GM23338 (cell line): ENCODE results near the gene FBXW10B. TPM values are rescaled to one million over a fixed set of nuclear protein-coding genes. Genes with fewer than 3 reads are reported as not detected.
"Not testable (repeated sequence)": the region's sequence is repeated elsewhere in the genome, so short reads cannot be mapped to it uniquely, and the experiment has no call there.

ENCODE experiments used
- ATAC-seq: fragments of 200-7000 bp; cut with Tn5 transposase; 3 replicates; pipeline ENCODE4 v1.9.1; 2020
- DNase-seq: peaks from one replicate; pipeline ENCODE4 v3.0.0-alpha.2; 2015; ENCODE audit warnings: low spot score
- H2AFZ ChIP-seq: fragments of 200-600 bp; sonication (generic); 2 replicates; pipeline ENCODE4 v1.8.0; 2016; ENCODE audit warnings: antibody characterized with exemption, mild to moderate bottlenecking, moderate library complexity
- H3F3A ChIP-seq: fragments of 200-600 bp; sonication (generic); replicated peaks from 2 replicates; pipeline ENCODE4 v1.8.0; 2017; ENCODE audit warnings: antibody characterized with exemption, mixed run types, low read depth
- H3K27ac ChIP-seq: fragments of 200-600 bp; sonication (generic); 2 replicates; pipeline ENCODE4 v1.6.1; 2016; ENCODE audit warnings: low read depth
- H3K27me3 ChIP-seq: fragments of 200-600 bp; sonication (generic); 2 replicates; pipeline ENCODE4 v1.8.0; 2016; ENCODE audit warnings: mild to moderate bottlenecking, mixed run types, moderate library complexity; ENCODE audit not compliant: insufficient read depth
- H3K36me3 ChIP-seq: fragments of 200-600 bp; sonication (generic); 2 replicates; pipeline ENCODE4 v1.8.0; 2016; ENCODE audit warnings: mild to moderate bottlenecking; ENCODE audit not compliant: insufficient read depth
- H3K4me1 ChIP-seq: fragments of 200-600 bp; sonication (generic); 2 replicates; pipeline ENCODE4 v1.8.0; 2016; ENCODE audit warnings: mild to moderate bottlenecking, moderate library complexity; ENCODE audit not compliant: insufficient read depth
- H3K4me2 ChIP-seq: fragments of 200-600 bp; sonication (generic); 2 replicates; pipeline ENCODE4 v1.7.1; 2017; ENCODE audit warnings: mixed run types
- H3K4me3 ChIP-seq: fragments of 200-600 bp; sonication (generic); 2 replicates; pipeline ENCODE4 v1.6.1; 2016; ENCODE audit warnings: mixed run types
- H3K79me2 ChIP-seq: fragments of 200-600 bp; sonication (generic); replicated peaks from 2 replicates; pipeline ENCODE4 v1.8.0; 2017; ENCODE audit warnings: mild to moderate bottlenecking; ENCODE audit not compliant: insufficient read depth
- H3K9me2 ChIP-seq: fragments of 200-600 bp; sonication (generic); 2 replicates; pipeline ENCODE4 v1.8.0; 2017; ENCODE audit not compliant: insufficient read depth
- H4K20me1 ChIP-seq: fragments of 200-600 bp; sonication (generic); replicated peaks from 2 replicates; pipeline ENCODE4 v1.8.0; 2017; ENCODE audit warnings: mild to moderate bottlenecking; ENCODE audit not compliant: insufficient read depth
- H3K27ac Mint-ChIP-seq: 2 replicates; pipeline ENCODE4 v1.8.0; 2020; ENCODE audit warnings: inconsistent platforms, mild to moderate bottlenecking, moderate library complexity, mixed read lengths
- H3K27me3 Mint-ChIP-seq: 3 replicates; pipeline ENCODE4 v1.8.0; 2022; ENCODE audit warnings: low read depth, mild to moderate bottlenecking, moderate library complexity, mixed read lengths, inconsistent platforms; ENCODE audit not compliant: insufficient read depth, poor library complexity
- H3K36me3 Mint-ChIP-seq: 3 replicates; pipeline ENCODE4 v1.8.0; 2021; ENCODE audit warnings: low read depth, mild to moderate bottlenecking, inconsistent platforms, moderate library complexity, mixed read lengths
- H3K4me1 Mint-ChIP-seq: 3 replicates; pipeline ENCODE4 v1.8.0; 2020; ENCODE audit warnings: mild to moderate bottlenecking, inconsistent platforms, mixed read lengths
- H3K4me3 Mint-ChIP-seq: 3 replicates; pipeline ENCODE4 v1.8.0; 2021; ENCODE audit warnings: moderate library complexity, mild to moderate bottlenecking, inconsistent platforms, mixed read lengths
- H3K9me3 Mint-ChIP-seq: 3 replicates; pipeline ENCODE4 v1.8.0; 2020; ENCODE audit warnings: moderate library complexity, mild to moderate bottlenecking, inconsistent platforms, mixed read lengths
- CREB1 ChIP-seq: fragments of 250-450 bp; sonication (Bioruptor Pico); IDR thresholded peaks from 2 replicates; pipeline ENCODE4 v1.5.0; 2020; ENCODE audit warnings: low read depth, mild to moderate bottlenecking, moderate library complexity
- CTCF ChIP-seq, 2 experiments: fragments of 200-600 bp in 1 of 2; sonication (generic) in 1 of 2; conservative IDR thresholded peaks; 2 replicates each; pipeline versions ENCODE4 v1.5.1 to v1.6.1; 2016 to 2017; ENCODE audit warnings: antibody characterized with exemption in 2 of 2, low read depth in 2 of 2, mild to moderate bottlenecking in 2 of 2, moderate library complexity in 1 of 2
- EZH2 ChIP-seq: fragments of 200-600 bp; sonication (generic); IDR thresholded peaks from one replicate; pipeline ENCODE4 v1.8.0; 2017; ENCODE audit warnings: antibody characterized with exemption, mild to moderate bottlenecking, low read depth; ENCODE audit not compliant: unreplicated experiment
- JUNB ChIP-seq: IDR thresholded peaks from one replicate; pipeline ENCODE4 v1.6.1; 2016; ENCODE audit warnings: antibody characterized with exemption; ENCODE audit not compliant: unreplicated experiment
- NANOG ChIP-seq: IDR thresholded peaks from 2 replicates; pipeline ENCODE4 v1.6.1; 2016; ENCODE audit warnings: antibody characterized with exemption, borderline replicate concordance
- POLR2AphosphoS5 ChIP-seq: IDR thresholded peaks from 2 replicates; pipeline ENCODE4 v1.6.1; 2016; ENCODE audit warnings: antibody characterized with exemption, low read depth
- REST ChIP-seq: IDR thresholded peaks from one replicate; pipeline ENCODE4 v1.6.1; 2018; ENCODE audit warnings: antibody characterized with exemption; ENCODE audit not compliant: unreplicated experiment
- STAT1 ChIP-seq: IDR thresholded peaks from one replicate; pipeline ENCODE4 v1.6.1; 2016; ENCODE audit warnings: antibody characterized with exemption; ENCODE audit not compliant: unreplicated experiment
- ZNF114 ChIP-seq: fragments of 250-450 bp; sonication (Bioruptor Pico); IDR thresholded peaks from 2 replicates; pipeline ENCODE4 v1.5.0; 2020; ENCODE audit warnings: mild to moderate bottlenecking, moderate library complexity
- long read RNA-seq: library from polyadenylated mRNA; unstranded; transcript quantifications from one replicate; pipeline ENCODE4 v2.0.0, GENCODE V29; 2020; ENCODE audit not compliant: unreplicated experiment
- polyA plus RNA-seq: library from polyadenylated mRNA; unstranded; fragments of >200 nt; fragmentation: Nextera tagmentation; extraction: Ambion mirVana; gene quantifications from 2 replicates; pipeline ENCODE4 v1.2.1, GENCODE V29; 2016
- total RNA-seq: library from RNA; depleted of rRNA; stranded (reverse); fragments of >200 nt; shearing (Covaris generic); gene quantifications from 2 replicates; pipeline ENCODE4 v1.2.3, GENCODE V29; 2014; rRNA removed
- TF ChIP-seq, protein P1 (sequence below): fragments of 250-450 bp; sonication (Bioruptor Pico); IDR thresholded peaks from 2 replicates; pipeline ENCODE4 v1.5.0; 2020; ENCODE audit warnings: mild to moderate bottlenecking, moderate library complexity

FBXW10B gene
- total RNA-seq = 0.23 and 0.31 TPM in 2 replicates
- polyA plus RNA-seq = not detected in 2 replicates
- long read RNA-seq = 0 reads

GRCh38 chr17:15619331-15620058 is at the start of gene FBXW10B:
FBXW10B (minus strand) TSS chr17:15619704; CDS start chr17:15619512, 192 bp downstream.
- H3F3A ChIP-seq, H2AFZ ChIP-seq, H3K27me3 ChIP-seq, H3K9me3 Mint-ChIP-seq, DNase-seq, H3K4me1 ChIP-seq, H3K4me3 ChIP-seq, H3K4me2 ChIP-seq, H3K27me3 Mint-ChIP-seq, H3K4me3 Mint-ChIP-seq, H3K27ac ChIP-seq, H3K4me1 Mint-ChIP-seq, H3K36me3 Mint-ChIP-seq, H3K79me2 ChIP-seq, H3K36me3 ChIP-seq, H3K9me2 ChIP-seq, H4K20me1 ChIP-seq, H3K27ac Mint-ChIP-seq: not testable (repeated sequence)
- peak; percentile 79 for ATAC-seq

- no peak for DNase-seq
Observed at GRCh38 chr17:15663691-15664090, 44.2 kb upstream of the FBXW10B start.

More at GRCh38 chr17:15663691-15664090, 44.2 kb upstream of the FBXW10B start:
- H3K4me1 ChIP-seq = peaks cover 3% of the 10 kb centered on the region; the same call in 1 of the 2 replicates
- H3K36me3 ChIP-seq = no peaks in the 10 kb centered on the region; the same call in 1 of the 2 replicates
- H4K20me1 ChIP-seq = no peaks in the 10 kb centered on the region
- no peaks in the 10 kb centered on the region for H3K9me2 ChIP-seq
- no peak overlapping the region for H2AFZ ChIP-seq
- Mint-ChIP-seq H3K4me3 (no peak overlapping the region), H3K36me3 (peaks cover 14% of the 10 kb centered on the region), H3K9me3 (no peaks in the 10 kb centered on the region), H3K4me1 (peaks cover 14% of the 10 kb centered on the region), H3K27ac (no peak overlapping the region), H3K27me3 (no peaks in the 10 kb centered on the region)
- H3K27me3 ChIP-seq = no peaks in the 10 kb centered on the region
- H3K79me2 ChIP-seq = no peaks in the 10 kb centered on the region
- TF ChIP-seq REST (no peak), STAT1 (no peak), POLR2AphosphoS5 (no peak), JUNB (no peak), NANOG (no peak), CREB1 (no peak), ZNF114 (CRISPR knock-in tag) (no peak), CTCF (conservative IDR thresholded peaks at IDR 0.05; ENCODE audit: low read depth in 2 of 2) (no peak), EZH2 (no peak)
- TF ChIP-seq, protein P1, sequence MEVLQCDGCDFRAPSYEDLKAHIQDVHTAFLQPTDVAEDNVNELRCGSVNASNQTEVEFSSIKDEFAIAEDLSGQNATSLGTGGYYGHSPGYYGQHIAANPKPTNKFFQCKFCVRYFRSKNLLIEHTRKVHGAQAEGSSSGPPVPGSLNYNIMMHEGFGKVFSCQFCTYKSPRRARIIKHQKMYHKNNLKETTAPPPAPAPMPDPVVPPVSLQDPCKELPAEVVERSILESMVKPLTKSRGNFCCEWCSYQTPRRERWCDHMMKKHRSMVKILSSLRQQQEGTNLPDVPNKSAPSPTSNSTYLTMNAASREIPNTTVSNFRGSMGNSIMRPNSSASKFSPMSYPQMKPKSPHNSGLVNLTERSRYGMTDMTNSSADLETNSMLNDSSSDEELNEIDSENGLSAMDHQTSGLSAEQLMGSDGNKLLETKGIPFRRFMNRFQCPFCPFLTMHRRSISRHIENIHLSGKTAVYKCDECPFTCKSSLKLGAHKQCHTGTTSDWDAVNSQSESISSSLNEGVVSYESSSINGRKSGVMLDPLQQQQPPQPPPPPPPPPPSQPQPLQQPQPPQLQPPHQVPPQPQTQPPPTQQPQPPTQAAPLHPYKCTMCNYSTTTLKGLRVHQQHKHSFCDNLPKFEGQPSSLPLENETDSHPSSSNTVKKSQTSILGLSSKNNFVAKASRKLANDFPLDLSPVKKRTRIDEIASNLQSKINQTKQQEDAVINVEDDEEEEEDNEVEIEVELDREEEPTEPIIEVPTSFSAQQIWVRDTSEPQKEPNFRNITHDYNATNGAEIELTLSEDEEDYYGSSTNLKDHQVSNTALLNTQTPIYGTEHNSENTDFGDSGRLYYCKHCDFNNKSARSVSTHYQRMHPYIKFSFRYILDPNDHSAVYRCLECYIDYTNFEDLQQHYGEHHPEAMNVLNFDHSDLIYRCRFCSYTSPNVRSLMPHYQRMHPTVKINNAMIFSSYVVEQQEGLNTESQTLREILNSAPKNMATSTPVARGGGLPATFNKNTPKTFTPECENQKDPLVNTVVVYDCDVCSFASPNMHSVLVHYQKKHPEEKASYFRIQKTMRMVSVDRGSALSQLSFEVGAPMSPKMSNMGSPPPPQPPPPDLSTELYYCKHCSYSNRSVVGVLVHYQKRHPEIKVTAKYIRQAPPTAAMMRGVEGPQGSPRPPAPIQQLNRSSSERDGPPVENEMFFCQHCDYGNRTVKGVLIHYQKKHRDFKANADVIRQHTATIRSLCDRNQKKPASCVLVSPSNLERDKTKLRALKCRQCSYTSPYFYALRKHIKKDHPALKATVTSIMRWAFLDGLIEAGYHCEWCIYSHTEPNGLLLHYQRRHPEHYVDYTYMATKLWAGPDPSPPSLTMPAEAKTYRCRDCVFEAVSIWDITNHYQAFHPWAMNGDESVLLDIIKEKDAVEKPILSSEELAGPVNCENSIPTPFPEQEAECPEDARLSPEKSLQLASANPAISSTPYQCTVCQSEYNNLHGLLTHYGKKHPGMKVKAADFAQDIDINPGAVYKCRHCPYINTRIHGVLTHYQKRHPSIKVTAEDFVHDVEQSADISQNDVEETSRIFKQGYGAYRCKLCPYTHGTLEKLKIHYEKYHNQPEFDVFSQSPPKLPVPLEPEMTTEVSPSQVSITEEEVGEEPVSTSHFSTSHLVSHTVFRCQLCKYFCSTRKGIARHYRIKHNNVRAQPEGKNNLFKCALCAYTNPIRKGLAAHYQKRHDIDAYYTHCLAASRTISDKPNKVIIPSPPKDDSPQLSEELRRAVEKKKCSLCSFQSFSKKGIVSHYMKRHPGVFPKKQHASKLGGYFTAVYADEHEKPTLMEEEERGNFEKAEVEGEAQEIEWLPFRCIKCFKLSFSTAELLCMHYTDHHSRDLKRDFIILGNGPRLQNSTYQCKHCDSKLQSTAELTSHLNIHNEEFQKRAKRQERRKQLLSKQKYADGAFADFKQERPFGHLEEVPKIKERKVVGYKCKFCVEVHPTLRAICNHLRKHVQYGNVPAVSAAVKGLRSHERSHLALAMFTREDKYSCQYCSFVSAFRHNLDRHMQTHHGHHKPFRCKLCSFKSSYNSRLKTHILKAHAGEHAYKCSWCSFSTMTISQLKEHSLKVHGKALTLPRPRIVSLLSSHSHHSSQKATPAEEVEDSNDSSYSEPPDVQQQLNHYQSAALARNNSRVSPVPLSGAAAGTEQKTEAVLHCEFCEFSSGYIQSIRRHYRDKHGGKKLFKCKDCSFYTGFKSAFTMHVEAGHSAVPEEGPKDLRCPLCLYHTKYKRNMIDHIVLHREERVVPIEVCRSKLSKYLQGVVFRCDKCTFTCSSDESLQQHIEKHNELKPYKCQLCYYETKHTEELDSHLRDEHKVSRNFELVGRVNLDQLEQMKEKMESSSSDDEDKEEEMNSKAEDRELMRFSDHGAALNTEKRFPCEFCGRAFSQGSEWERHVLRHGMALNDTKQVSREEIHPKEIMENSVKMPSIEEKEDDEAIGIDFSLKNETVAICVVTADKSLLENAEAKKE (CRISPR knock-in tag) = no peak
- H3K4me3 ChIP-seq = no peak overlapping the region
- no peak for ATAC-seq
- no peak overlapping the region for H3K27ac ChIP-seq
- no peak overlapping the region for H3K4me2 ChIP-seq
- H3F3A ChIP-seq = no peaks in the 10 kb centered on the region
